ENCODE measurements around the gene PPFIBP1. TPM values are rescaled to one million over a fixed set of nuclear protein-coding genes. Genes with fewer than 3 reads are reported as not detected.

PPFIBP1 gene
- total and polyA plus RNA-seq, 2 of the 8 experiments (the other 6 are each of a cell fraction or from before 2014, with no cell fraction given), result 7.7 to 31.3 TPM

DNA sequence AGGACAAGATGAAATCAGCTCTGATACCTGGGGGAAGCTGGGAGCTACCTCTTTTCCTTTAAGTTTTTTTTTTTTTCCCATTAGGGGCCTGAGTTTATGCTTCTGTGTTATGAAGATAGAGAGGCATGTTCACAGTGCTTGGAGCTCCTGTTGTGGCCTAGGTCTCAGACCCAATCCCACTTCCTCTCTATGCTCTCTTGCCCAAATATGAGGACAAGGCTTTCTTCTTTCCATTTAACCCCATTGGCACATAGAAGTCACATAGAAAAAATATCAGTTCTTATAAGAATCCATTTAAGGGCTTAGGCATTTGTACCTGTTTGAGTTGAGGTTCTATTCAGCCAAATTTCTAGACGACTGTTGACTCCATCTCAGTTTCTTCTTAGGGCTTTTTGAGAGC, 199.2 kb downstream of the PPFIBP1 start:
- H2BK15ac ChIP-seq (ENCODE audit: low read length), result no peak overlapping the region

More for the DNA sequence above, 199.2 kb downstream of the PPFIBP1 start:
- Histone ChIP-seq H3K14ac (ENCODE audit: insufficient read length) (no peak overlapping the region), H3K27me3 (replicated peaks in 1 of 4; ENCODE audit: control insufficient read depth in 3 of 4, extremely low read depth in 1 of 4, insufficient read depth in 3 of 4, low read length in 3 of 4) (no peaks in the 10 kb centered on the region), H3K18ac (ENCODE audit: extremely low read depth, low read length) (no peak overlapping the region), H3K79me1 (ENCODE audit: low read depth, low read length) (no peaks in the 10 kb centered on the region), H2BK20ac (ENCODE audit: low read length) (no peak overlapping the region), H3K4ac (replicated peaks; ENCODE audit: insufficient read length, low read depth, low read length) (no peak overlapping the region), H4K8ac (ENCODE audit: extremely low read depth, insufficient read depth, low read length) (no peak overlapping the region), H3K4me3 (ENCODE audit: extremely low read depth in 1 of 4, insufficient read depth in 2 of 4, low read depth in 3 of 4, low read length in 4 of 4) (no peak overlapping the region), H3K56ac (replicated peaks; ENCODE audit: insufficient read length, low read depth, low read length) (no peak overlapping the region), H4K20me1 (replicated peaks in 1 of 2; ENCODE audit: control insufficient read depth in 1 of 2, insufficient read depth in 2 of 2, low read length in 2 of 2) (no peaks in the 10 kb centered on the region), H3K4me2 (ENCODE audit: insufficient read depth in 1 of 2, low read depth in 2 of 2, low read length in 2 of 2) (no peak overlapping the region), H3K9me3 (ENCODE audit: insufficient read depth in 2 of 2, low read depth in 1 of 2, low read length in 1 of 2) (no peaks in the 10 kb centered on the region), H3K4me1 (replicated peaks in 1 of 4; ENCODE audit: control insufficient read depth in 3 of 4, insufficient read depth in 4 of 4, low read length in 3 of 4) (no peaks in the 10 kb centered on the region), H2AK5ac (ENCODE audit: low read depth, low read length) (no peak overlapping the region), H4K91ac (replicated peaks; ENCODE audit: insufficient read length, low read length) (no peak overlapping the region), H3K9ac (replicated peaks in 1 of 4; ENCODE audit: extremely low read depth in 1 of 4, low read depth in 3 of 4, low read length in 3 of 4) (no peak overlapping the region), H2AFZ (ENCODE audit: low read length) (no peak overlapping the region), H3K27ac (ENCODE audit: low read depth, low read length) (no peak overlapping the region), H3K36me3 (ENCODE audit: control insufficient read depth in 2 of 4, insufficient read depth in 4 of 4, low read length in 3 of 4) (peaks cover 4 to 39% (median 14%) of the 10 kb centered on the region in 4 experiments; a peak in 6 of 8 replicates), H3K23me2 (ENCODE audit: low read depth, low read length) (no peaks in the 10 kb centered on the region), H2BK12ac (ENCODE audit: low read depth, low read length) (no peak overlapping the region), H3K79me2 (ENCODE audit: control insufficient read depth in 1 of 2, insufficient read depth in 2 of 2, low read length in 2 of 2) (no peaks in the 10 kb centered on the region), H2BK5ac (ENCODE audit: low read depth, low read length) (no peak overlapping the region), H3K23ac (ENCODE audit: insufficient read length) (no peak overlapping the region), H4K5ac (ENCODE audit: insufficient read length, low read depth, low read length) (no peak overlapping the region), H2BK120ac (replicated peaks; ENCODE audit: low read depth, low read length) (no peak overlapping the region)
- CTCF ChIA-PET (ENCODE audit: partially characterized antibody), result interaction anchor here (0.6 to 0.8 kb wide), 2 partner anchors 75 to 88 kb away, joined by 3 read pairs; no protein-coding TSS in a partner anchor
- TF ChIP-seq JUN (IDR thresholded peaks at IDR 0.05; ENCODE audit: low read depth, low read length) (no peak), SIN3A (conservative IDR thresholded peaks at IDR 0.05 in 1 of 2, IDR thresholded peaks at IDR 0.05 in 1 of 2; ENCODE audit: low read depth in 1 of 2, low read length in 2 of 2) (no peak), POLR2AphosphoS5 (IDR thresholded peaks at IDR 0.05; ENCODE audit: low read depth, low read length) (no peak), EGR1 (IDR thresholded peaks at IDR 0.05; ENCODE audit: borderline replicate concordance, low read depth, low read length) (no peak), BRCA1 (IDR thresholded peaks at IDR 0.05; ENCODE audit: low read depth, low read length) (no peak), ZNF274 (IDR thresholded peaks at IDR 0.05; ENCODE audit: borderline replicate concordance, extremely low read depth, low read length) (no peak), CBX8 (IDR thresholded peaks at IDR 0.05; ENCODE audit: borderline replicate concordance, low read depth, low read length) (no peak), RBBP5 (IDR thresholded peaks at IDR 0.05; ENCODE audit: borderline replicate concordance, low read depth, low read length) (no peak)
- TF ChIP-seq, protein P1, sequence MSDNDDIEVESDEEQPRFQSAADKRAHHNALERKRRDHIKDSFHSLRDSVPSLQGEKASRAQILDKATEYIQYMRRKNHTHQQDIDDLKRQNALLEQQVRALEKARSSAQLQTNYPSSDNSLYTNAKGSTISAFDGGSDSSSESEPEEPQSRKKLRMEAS (IDR thresholded peaks at IDR 0.05), result no peak
- no peak for FAIRE-seq
- POLR2A ChIA-PET (ENCODE audit: partially characterized antibody), result interaction anchor here (1.2 kb wide), 1 partner anchor 12 kb away, joined by 4 read pairs; no protein-coding TSS in a partner anchor
- 92% methylated on average over 1 of the region's 1 CpG; no CpG with 5 or more reads in 1 of the 2 experiments for WGBS, 2 experiments (ENCODE audit: extremely low coverage in 1 of 2, insufficient coverage in 1 of 2, insufficient read length in 1 of 2, insufficient replicate concordance in 2 of 2, low coverage in 1 of 2, low lambda C conversion rate in 2 of 2, missing lambda C conversion rate in 1 of 2)
- no peak for DNase-seq (ENCODE audit: low read depth in 1 of 2, low spot score in 2 of 2)

Measured in H1 (cell line).